ENCODE data around the gene PLA2G4B.

DNA sequence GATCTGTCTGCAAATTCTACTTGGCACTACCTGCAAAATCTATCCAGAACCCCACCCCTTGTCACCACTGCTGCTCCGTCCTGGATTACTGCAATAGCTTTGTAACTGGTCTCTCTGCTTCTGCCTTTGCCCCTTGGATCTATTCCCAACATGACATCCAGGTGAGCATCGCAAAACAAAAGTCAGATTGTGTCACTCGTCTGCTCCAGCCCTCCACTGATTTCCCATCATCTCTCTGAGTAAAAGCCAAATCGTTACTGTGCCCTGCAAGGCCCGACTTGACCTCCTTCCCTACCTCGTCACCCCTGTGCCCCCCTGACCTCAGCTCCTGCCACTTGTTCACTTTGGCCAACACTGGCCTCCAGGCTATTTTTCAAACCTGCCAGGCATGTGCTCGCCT lies 45.8 kb downstream of the PLA2G4B start:
- TF ChIP-seq EZH2phosphoT487 (IDR thresholded peaks at IDR 0.05; ENCODE audit: insufficient read depth, low read depth) (no peak), EZH2 (IDR thresholded peaks at IDR 0.05; ENCODE audit: insufficient read depth, poor library complexity, severe bottlenecking) (no peak)
